HUDEP-2 (cell line): Measurements from ENCODE around the gene ARHGAP12.
"Not testable (repeated sequence)": the region's sequence is repeated elsewhere in the genome, so short reads cannot be mapped to it uniquely, and the experiment has no call there.

Experiments used
- DNase-seq, 76 experiments: peaks; one replicate each; lab custom pipeline; 2025; ENCODE audit not compliant: unreplicated experiment in 76 of 76; lab: John Stamatoyannopoulos, UW

Gene ARHGAP12

DNA sequence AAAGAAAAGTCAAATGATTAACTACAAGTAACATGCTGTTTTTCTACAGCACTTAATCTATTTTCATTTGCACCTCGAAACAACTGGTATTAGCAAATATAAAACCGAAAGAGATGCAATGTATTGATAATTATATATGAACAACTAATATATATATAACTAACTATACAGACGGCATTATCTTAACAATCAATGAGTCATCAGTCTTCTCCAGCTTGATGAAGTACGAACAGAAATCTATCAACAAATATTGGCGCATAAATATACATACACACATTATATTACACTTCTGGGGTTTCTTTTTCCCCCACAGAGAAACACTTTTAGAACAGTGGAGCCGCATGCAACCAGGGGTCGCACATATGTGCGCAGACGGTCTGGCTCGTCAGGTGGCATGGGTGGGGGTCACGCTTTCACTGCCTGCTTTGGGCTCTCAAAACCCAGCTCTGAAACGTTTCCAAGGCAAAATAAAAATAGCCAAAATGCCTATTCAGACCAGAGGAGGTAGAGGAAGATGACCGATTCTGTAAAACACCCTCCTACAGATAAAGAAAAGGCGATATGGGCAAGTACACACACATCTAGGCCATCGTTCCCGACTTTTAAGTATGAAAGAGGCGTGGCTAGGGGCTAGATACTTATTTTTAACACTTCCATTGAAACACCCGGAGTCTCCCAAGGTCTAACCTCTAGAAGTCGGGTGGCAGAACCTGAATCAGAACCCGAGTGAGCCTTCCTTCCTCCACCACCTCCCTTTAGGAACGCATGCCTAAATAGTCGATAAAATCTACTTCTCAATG is 1.7 kb downstream of the ARHGAP12 start:
- DNase-seq, result peak in 1 of 76 experiments; percentile 4

DNA sequence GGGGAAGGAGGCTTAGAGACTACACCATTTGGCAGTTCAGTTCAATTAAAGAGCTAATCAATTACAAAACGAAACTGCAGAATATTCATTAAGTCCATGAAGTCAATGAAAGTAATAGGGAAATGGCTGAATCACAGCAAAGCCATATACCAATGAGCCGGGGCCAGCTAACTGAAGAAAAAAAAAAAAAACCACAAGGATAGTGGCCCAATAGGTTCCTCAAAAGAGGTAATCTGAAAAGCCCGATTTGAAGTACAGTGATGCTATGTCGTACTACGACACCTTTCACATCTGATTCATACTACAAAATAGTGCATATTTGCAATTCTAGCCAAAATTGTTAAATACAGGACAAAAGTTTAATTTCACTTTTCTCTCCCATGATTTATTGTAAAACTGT is 2.5 kb downstream of the ARHGAP12 start:
- DNase-seq, result no peak

DNA sequence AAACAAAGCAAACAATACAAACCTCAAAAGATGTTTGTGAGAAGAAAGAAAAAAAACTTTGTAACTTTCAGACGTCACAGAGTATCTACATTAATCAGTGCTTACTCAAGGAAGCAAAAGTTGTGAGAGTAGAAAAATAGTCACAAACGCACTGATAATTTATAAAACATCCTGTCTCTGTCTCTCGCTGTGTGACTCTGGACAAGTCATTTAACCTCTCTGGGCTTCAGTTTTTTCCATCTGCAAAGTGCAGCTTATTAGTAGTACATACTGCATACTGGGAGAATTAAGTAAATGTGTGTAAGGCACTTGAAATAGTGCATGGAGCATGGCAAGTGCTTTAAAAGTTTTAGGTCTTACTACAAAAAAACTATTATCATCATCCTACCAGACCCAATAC is 3.8 kb downstream of the ARHGAP12 start:
- no peak for DNase-seq

DNA sequence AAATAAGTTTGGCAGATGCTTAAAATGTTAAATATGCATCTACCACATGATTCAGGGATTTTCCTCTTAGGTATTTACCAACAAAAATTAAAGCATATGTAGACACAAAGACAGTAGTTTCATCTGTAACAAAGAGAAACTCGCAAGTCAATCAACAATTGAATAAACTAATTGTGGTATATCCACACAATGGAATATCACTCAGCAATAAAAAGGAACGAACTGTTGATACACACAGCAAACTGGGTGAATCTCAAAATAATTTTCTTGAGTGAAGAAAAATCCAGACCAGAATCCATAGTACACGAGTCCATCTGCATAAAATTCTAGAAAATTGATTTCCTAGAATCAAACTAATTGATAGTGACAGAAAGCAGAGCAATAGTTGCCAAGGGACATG is 5.2 kb downstream of the ARHGAP12 start:
- DNase-seq, result no peak

DNA sequence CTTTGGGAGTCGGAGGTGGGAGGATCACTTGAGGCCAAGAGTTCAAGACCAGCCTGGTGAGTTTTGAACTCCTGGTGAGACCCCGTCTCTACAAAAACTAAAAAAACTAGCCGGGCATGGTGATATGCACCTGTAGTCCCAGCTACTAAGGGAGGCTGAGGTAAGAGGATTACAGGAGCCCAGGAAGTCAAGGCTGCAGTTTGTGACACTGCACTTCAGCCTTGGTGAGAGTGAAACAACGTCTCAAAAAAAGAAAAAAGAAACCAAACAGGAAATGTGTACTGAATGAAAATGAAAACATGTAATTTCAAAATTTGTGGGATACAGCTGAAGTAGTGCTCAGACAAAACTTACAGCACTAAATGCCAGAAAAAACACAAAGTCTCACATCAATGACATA is 7.6 kb downstream of the ARHGAP12 start:
- DNase-seq, result no peak

DNA sequence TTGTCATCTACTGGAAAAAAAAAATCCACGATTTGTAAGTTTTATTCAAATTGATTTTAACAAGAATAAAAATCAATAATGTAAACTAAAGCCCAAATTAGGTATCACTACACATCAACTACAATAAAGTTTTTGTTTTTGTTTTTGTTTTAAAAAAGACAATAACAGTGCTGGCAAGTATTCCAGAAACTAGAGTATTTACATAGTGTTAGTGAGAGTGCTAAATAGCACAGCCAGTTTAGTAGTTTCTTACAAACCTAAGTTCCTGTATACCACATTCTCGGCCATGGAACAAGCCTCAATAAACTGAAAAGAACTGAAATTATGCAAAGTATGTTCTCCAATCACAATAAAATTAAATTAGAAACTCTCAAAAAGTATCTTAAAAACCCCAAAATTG is 8.1 kb downstream of the ARHGAP12 start:
- no peak for DNase-seq

DNA sequence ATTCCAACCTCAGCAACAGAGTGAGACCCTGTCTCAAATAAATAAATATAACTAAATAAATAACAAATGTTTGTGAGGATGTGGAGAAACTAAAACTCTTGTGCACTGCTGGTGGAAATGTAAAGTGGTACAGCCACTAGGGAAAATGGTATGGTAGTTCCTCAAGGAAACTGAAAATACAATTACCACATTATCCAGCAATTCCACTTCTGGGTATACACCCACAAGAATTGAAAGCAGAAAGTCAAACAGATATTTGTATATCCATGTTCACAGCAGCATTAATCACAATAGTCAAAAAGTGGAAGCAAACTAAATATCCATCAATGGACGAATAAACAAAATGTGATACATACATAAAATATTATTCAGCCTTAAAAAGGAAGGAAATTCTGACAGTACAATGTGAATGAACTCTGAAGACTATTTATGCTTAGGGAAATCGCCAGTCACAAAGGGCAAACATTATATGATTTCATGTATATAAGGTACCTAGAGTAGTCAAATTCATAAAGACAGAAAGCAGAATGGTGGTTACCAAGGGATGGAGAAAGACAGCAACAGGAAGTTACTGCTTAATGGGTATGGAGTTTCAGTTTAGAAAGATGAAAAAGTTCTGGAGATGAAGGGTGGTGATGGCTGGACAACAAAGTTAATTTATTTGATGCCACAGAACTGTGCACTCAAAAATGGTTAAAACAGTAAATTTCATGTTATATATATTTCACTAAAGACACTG is 9.8 kb downstream of the ARHGAP12 start:
- DNase-seq, result no peak

DNA sequence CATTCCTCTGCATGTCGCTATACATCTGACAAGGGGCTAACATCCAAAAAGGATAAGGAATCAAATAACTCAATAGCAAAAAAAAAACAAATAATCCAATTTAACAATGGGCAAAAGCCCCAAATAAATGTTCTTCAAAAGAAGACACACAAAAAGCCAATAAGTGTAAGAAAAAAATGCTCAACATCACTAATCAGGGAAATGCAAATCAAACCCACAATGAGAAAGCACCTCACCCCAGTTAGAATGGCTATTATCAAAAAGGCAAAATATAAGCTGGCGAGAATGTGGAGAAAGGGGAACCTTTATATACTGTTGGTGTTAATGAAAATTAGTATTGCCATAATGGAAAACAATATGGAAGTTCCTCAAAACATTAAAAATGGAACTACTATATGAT is 14.3 kb downstream of the ARHGAP12 start:
- no peak for DNase-seq

DNA sequence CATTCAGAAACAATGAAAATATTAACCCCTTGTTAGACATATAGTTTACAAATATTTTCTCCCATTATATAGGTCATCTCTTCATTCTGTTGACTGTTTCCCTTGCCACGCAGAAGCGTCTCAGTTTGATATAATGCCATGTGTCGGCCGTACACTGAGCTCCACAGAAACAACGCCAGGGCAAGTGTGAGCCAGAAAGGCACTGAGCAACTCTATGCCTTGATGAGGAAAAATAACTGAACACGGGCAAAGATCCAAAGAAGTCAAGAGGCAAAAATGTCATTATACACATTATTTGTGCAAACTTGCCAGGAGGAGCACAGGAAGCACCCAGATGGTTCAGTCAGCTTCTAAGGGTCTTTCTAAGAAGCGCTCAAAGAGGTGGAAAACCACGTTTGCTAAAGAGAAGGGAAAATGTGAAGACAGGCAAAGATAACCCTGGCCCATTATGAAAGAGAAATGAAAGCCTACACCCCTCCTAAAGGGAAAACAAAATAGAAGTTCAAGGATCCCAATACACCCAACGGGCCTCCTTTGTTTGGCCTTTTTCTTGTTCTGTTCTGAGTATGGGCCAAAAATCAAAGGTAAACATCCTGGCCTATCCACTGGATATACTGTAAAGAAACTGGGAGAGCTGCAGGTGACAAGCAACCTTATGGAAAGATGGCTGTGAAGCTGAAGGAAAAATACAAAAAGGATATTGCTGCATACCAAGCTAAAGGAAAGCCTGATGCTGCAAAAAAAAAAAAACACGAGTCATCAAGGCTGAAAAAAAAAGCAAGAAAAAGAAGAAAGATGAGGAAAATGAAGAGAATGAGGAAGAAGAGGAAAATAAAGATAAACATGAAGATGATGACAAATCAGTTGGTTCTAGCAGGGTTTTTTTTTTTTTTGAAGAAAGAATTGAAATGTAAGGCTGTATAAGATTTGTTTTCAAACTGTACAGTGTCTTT is 15.5 kb downstream of the ARHGAP12 start:
- DNase-seq, result no peak

DNA sequence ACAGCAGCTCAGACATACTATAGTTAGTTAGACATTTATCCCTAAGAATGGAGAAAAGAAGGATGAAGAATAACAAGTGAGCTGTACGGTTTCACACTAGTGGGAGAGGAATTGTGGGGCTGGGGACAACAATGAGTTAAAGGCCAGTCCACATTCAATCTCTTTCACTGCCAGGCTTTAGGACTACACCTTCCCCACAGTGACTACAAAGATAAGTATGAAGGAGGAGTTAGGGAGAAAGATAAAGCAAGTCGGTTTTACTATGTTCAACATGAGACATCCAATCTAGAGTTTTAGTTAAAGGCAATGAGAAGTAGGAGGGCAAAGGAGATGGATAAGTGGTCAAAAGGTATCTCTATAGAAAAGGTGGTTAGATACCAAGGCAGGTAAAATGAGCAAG is 16.3 kb downstream of the ARHGAP12 start:
- peak in 2 of 76 experiments; percentile 1 to 15 for DNase-seq

DNA sequence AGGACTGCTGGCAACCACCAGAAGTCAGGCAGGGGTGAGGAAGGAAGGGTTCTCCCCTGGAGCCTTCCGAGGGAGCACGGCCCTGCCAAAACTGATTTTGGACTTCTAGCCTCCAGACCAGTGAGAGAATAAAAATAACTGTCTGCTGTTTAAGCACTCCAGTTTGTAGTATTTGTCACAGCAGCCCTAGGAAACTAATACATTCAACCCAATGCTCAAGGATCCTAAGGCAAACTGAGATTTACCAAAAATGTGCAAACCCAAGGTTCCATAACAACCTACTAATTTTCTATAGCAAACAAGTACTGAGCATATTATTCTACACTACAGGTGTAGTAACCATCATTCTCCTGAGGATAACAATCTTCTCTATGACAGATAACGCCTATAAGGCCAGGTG is 18.6 kb downstream of the ARHGAP12 start:
- DNase-seq, result no peak

DNA sequence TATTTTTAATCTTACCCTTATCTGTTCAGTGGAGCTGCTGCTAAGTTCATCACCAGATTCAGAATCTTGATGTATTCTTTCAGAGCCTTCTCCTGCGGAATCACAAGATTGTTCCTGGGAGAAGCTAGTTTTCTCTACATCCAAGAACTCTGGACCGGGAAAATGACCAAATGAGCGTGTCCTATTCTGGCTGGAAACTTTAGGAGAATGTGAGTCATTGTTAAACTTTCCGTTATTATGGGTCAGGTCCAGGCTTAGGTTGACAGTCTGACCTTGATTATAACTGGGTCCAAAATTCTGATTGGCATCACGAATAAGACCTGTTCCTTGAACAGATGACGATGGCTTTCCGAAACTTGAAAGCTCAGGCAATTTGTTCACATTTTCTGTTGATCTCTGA is 20.5 kb downstream of the ARHGAP12 start:
- no peak for DNase-seq

DNA sequence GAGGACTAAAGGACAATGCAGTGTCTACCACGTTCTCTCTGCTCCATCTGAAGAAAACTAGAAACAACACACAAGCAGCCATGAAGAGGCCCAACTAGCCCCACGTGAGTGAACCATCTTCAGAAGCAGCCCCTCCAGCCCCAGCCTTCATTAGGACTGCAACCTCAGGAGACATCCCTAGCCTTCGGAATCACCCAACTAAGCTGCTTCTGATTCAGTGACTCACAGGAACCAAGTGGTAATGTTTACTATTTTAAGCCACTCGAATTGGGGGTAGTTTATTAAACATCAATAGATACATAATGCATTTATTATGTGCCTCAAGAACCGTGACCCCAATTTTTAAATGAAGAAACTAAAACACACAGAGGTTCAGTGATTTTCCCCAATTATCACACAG is 22.6 kb downstream of the ARHGAP12 start:
- DNase-seq, result no peak

DNA sequence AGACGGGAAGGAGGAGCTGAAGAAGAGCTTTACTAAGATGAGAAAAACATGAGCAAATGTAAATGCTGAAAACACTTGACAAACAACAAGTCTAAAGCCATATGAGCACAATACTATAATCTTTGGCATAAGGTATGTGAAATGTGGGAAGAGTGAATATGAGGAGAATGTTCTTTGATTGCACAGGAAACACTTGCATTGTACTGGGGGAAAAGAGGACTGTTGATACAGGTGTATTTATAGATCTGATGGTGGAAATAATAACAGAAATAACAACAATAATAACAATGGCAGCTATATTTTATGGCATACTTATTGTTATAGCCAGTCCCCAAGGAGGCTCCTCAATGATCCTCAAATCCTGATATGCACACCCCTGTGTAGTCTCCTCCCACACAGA is 23.0 kb downstream of the ARHGAP12 start:
- DNase-seq, result no peak

DNA sequence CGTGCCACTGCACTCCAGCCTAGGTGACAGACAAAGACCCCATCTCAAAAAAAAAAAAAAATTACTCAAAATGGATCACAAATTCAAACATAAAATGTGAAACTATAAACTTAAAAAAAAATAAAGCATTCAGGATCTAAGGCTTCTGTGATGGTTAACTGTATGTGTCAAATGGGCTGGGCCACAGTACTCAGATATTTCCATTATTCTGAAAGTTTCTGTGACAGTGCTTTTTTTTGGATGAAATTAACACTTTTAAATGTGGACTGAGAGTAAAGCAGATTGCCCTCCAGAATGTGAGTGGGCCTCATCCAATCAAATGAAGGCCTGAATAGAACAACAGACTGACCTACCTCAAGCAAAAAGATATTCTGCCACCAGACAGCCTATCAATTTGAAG is 26.0 kb downstream of the ARHGAP12 start:
- no peak for DNase-seq

DNA sequence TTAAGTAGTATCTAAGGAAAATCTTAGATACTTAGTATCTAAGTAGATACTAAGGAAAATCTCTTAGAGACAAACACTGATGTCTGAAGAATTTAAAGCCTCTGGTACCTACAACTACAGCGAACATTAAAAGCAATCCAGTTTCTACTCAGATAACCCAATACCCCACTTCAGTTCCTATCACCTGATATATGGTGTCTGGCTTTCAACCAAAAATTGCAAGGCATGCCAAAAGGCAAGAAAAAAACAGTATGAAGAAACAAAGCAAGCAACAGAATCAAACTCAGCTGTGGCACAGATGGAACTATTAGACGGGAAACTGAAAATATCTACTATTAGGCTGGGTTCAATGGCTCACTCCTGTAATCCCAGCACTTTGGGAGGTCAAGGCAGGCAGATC is 31.1 kb downstream of the ARHGAP12 start:
- no peak for DNase-seq

DNA sequence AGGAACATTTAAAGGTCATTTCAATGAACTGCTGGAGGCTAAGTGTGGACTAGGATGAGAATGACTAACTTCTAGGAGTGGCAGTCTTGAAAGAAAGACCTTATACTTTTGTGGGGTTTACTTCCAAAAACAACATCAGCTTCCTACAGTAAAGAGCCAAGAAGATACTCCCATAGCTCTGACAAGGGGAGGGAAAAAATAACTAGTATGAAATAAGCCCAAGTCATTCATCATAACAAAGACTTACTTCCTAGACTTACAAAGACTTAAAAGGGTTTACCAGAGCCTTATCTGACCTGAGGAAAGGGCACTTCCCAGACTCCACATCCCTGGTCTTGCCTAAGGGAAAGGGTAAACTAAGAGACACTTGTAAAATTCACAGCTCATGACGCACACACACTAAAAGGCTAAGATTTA is 31.7 kb downstream of the ARHGAP12 start:
- no peak for DNase-seq

DNA sequence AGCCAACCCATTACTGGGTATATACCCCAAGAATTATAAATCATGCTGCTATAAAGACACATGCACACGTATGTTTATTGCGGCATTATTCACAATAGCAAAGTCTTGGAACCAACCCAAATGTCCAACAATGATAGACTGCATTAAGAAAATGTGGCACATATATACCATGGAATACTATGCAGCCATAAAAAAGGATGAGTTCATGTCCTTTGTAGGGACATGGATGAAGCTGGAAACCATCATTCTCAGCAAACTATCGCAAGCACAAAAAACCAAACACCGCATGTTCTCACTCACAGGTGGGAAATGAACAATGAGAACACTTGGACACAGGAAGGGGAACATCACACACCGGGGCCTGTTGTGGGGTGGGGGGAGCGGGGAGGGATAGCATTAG is 32.9 kb downstream of the ARHGAP12 start:
- not testable (repeated sequence) for DNase-seq

DNA sequence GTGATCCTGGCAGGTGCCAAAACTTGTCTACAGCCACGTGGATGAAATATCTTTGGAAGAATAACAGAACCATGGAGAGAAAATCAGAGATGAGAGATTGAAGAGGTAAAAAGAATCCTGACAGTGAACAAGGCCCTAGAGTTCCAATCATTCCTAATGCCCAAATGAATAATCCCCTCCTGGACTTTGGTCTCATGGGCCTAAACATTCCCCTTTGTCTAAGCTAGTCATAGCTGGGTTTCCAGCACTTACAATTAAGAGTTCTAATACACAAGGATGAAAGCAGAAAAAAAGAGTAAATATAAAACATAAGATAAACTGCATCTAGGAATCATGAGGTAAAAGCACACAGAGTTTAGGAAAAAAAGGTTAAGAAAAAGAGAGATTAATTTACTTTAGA is 40.2 kb downstream of the ARHGAP12 start:
- DNase-seq, result no peak

DNA sequence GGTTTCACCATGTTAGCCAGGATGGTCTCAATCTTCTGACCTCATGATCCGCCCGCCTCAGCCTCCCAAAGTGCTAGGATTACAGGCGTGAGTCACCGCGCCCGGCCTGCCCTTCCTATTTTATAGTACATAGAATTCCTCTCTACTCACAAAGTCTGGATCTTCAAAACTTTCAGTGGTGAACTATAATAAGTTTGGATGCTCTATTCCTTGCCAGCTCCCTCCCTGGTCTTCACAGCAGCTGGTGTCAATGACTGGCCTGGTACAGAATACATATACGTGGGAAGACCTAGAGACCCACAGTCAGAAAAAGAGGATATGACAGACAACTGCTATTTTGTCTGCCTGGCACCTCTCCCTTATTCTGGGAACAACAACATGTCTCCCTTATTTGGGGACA is 40.8 kb downstream of the ARHGAP12 start:
- no peak for DNase-seq

DNA sequence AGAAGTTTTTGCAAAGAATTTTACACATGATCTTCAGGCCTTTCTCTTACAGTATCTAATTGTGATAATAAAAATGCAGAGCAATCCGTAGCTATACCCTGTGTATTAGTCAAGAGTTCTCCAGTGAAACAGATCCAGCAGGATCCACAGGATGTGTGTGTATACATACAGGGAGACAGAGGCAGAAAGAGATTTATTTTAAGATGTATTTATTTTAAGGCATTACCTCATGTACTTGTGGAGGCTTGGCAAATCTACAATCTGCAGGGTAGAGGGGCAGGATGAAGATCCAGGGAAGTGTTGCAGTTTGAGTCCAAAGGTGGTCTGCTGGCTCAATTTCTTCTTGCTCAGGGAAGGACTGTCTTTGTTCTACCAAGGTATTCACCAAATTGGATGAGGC is 41.7 kb downstream of the ARHGAP12 start:
- DNase-seq, result no peak
